PFSK-1 (cell line): ENCODE results near the gene SSTR3.

Source experiments
- FOXP2 ChIP-seq: optimal IDR thresholded peaks from 2 replicates; pipeline ENCODE3; 2011; ENCODE audit warnings: borderline replicate concordance, control low read depth, inconsistent platforms; ENCODE audit not compliant: insufficient read depth; ENCODE audit errors: extremely low read length, extremely low read depth
- POLR2AphosphoS5 ChIP-seq: IDR thresholded peaks from 2 replicates; pipeline ENCODE4 v1.6.1; 2012; ENCODE audit warnings: low read depth, mild to moderate bottlenecking, control low read depth, low read length, moderate library complexity
- REST ChIP-seq, 2 experiments: IDR thresholded peaks; 2 replicates each; pipeline versions ENCODE4 v1.6.1 to v1.8.0; 2011 to 2012; ENCODE audit warnings: low read depth in 2 of 2, low read length in 2 of 2, control low read depth in 1 of 2, inconsistent platforms in 1 of 2, mild to moderate bottlenecking in 1 of 2, moderate library complexity in 1 of 2; ENCODE audit not compliant: insufficient read depth in 1 of 2
- SIN3A ChIP-seq: IDR thresholded peaks from 2 replicates; pipeline ENCODE4 v1.6.1; 2012; ENCODE audit warnings: mild to moderate bottlenecking, low read length, moderate library complexity, borderline replicate concordance; ENCODE audit not compliant: insufficient read depth
- TAF1 ChIP-seq: IDR thresholded peaks from 2 replicates; pipeline ENCODE4 v1.6.1; 2012; ENCODE audit warnings: low read length, control low read depth, borderline replicate concordance; ENCODE audit not compliant: insufficient read depth

The SSTR3 gene

GRCh38 chr22:37244922-37245722 lies 32.8 kb upstream of the SSTR3 start:
- no peak for TF ChIP-seq POLR2AphosphoS5
- no peak for TF ChIP-seq TAF1
- TF ChIP-seq FOXP2 = no peak
- TF ChIP-seq REST (IDR thresholded peaks at IDR 0.05; ENCODE audit: insufficient read depth in 1 of 2, low read depth in 2 of 2, low read length in 2 of 2) = no peak
- no peak for TF ChIP-seq SIN3A

- TF ChIP-seq REST (IDR thresholded peaks at IDR 0.05; ENCODE audit: insufficient read depth in 1 of 2, low read depth in 2 of 2, low read length in 2 of 2) (no peak), FOXP2 (no peak), POLR2AphosphoS5 (no peak), TAF1 (no peak), SIN3A (no peak)
These were observed 32.0 kb upstream of the SSTR3 start, which contains the start of gene RAC2 for GRCh38 chr22:37244114-37244921. RAC2 (minus strand) TSS chr22:37244269; CDS start chr22:37244148, 121 bp downstream.

- TF ChIP-seq TAF1 = no peak
- no peak for TF ChIP-seq POLR2AphosphoS5
- no peak for TF ChIP-seq REST (IDR thresholded peaks at IDR 0.05; ENCODE audit: insufficient read depth in 1 of 2, low read depth in 2 of 2, low read length in 2 of 2)
- no peak for TF ChIP-seq SIN3A
- no peak for TF ChIP-seq FOXP2
These were observed 31.3 kb upstream of the SSTR3 start for GRCh38 chr22:37243402-37244113.

GRCh38 chr22:37242395-37242918 lies 30.2 kb upstream of the SSTR3 start:
- TF ChIP-seq TAF1 (no peak), POLR2AphosphoS5 (0 out of 2 replicates have a peak, but pooled peaks have one; percentile 22), FOXP2 (peak; percentile 57)
